Activated CD8-positive, alpha-beta memory T cell treated with anti-CD3 and anti-CD28 coated beads for 48 hours (primary cell): ENCODE measurements around the gene SUFU.
A peak's percentile ranks its signal among the peaks of the same experiment; 100 is the strongest.

ENCODE experiments used
- DNase-seq, 3 experiments: peaks; one replicate each; pipeline ENCODE4 v3.0.0-alpha.2; 2020; ENCODE audit warnings: low read depth in 2 of 3, low spot score in 2 of 3

The SUFU gene

GRCh38 chr10:102549549-102549948, 45.8 kb downstream of the SUFU start:
- no peak for DNase-seq

DNA sequence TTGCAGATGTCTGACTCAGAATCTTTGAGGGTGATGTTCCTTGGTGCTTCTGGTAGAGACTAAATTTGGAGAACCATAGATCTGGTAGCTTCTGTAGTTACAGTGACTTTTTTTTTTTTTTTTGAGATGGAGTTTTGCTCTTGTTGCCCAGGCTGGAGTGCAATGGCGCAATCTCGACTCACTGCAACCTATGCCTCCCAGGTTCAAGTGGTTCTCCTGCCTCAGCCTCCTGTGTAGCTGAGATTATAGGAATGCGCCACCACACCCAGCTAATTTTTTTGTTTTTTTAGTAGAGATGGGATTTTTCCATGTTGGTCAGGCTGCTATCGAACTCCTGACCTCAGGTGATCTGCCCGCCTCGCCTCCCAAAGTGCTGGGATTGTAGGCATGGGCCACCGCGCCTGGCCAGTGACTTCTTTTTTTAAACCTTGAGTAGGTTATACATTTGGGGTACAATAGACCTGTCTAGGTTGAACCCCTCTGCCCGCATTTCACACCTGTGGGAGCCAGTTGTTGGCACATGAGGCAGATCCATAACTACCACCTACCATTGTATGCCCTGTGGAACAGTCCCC, 47.0 kb downstream of the SUFU start:
- no peak for DNase-seq

GRCh38 chr10:102552533-102552932, 48.8 kb downstream of the SUFU start:
- DNase-seq, result no peak

DNA sequence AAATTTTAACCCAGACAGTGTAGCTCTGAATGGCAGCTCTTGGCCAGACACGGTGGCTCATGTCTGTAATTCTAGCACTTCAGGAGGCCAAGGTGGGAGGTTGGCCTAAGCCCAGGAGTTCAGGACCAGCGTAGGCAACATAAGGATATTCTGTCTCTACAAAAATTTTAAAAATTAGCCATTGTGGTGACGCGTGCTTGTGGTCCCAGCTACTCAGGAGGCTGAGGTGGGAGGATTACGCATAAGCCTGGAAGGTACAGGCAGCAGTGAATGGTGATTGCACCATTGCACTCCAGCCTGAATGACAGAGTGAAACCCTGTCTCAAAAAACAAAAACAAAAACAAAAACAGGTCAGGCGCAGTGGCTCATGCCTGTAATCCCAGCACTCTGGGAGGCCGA, 50.0 kb downstream of the SUFU start:
- no peak for DNase-seq

GRCh38 chr10:102554531-102554930, 50.8 kb downstream of the SUFU start:
- DNase-seq, result no peak

DNA sequence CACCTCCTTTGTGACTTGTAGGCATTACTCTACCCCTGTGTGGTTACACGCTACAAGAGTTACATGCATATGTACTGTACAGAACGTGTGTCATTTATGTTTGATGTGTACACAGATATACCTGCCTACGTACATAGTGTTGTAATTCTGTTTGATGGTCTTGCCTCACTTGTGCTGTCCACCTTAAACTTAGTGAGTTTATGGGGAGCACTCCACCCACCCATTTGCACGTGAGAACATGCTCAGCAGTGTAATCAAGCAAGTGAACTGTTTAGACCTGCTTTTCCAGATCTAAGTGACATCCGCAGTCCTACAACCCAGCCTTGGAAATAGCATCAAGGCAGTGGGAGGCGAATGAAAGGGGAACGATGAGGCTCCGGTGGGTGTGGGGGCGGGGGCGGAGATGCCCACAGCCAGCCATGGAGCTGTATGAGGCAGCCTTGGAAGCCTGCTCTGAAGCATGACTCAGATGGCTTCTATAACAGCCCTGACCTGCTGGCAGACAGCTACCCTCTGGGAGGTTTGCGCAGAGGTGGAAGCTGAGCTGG, 52.1 kb downstream of the SUFU start:
- DNase-seq, result no peak

- no peak for DNase-seq
Observed at GRCh38 chr10:102557569-102557968, 53.8 kb downstream of the SUFU start.

DNA sequence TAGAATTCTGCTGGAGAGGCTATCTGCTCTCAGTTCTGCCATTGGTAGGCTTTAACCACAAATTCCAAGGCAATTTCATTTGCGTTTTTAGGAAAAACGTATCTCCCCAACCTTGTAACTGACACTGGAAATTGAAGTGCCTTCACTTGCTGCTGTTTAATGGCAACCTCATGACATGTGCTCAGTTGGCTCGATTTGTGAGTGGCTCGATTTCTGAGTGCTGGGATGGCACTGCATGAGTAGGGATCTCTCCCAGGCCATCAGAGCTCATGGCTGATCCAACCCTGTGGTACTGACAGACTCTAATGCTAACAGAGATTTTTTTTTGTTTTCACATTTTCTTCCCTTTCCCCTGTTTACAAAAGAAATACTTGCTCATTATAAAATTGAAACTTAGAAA, 56.0 kb downstream of the SUFU start:
- no peak for DNase-seq

GRCh38 chr10:102564209-102564834, 60.5 kb downstream of the SUFU start:
- no peak for DNase-seq

- no peak for DNase-seq
Observed at GRCh38 chr10:102565793-102566192, 62.0 kb downstream of the SUFU start.

- DNase-seq, result no peak
Observed at GRCh38 chr10:102578782-102579181, 75.0 kb downstream of the SUFU start.

GRCh38 chr10:102579328-102579727, 75.6 kb downstream of the SUFU start:
- no peak for DNase-seq

- DNase-seq, result no peak
Observed at GRCh38 chr10:102580230-102580629, 76.5 kb downstream of the SUFU start.

- no peak for DNase-seq
Observed at GRCh38 chr10:102581401-102581800, 77.6 kb downstream of the SUFU start.

DNA sequence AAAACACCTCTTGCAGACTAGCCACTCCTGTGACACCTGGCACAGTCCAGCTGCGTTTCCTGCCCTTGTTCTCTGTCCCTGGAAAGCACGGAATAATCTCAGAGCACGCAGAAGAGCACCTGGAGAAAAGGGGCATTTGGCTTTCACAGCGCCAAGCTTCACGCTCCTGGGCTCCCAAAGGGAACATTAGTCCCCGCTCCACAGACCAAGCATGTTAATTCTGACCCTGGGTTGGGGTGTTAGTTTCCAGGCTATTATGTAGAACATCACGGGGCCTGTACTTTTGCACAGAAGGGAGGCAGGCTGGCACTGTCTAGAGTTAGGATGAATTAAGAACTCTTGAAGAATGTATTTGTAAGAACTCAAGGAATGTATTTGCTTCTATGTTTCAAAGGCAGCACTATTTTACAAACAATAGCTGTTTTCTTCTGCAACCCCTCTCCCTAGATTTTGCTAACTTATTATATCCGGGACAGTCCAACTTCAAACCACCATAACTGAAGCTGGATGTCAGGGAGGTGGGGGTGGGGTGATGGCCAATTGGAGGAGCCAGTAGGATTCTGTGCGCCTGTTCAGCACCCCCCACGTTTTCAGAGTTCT, 78.3 kb downstream of the SUFU start:
- DNase-seq, result no peak

DNA sequence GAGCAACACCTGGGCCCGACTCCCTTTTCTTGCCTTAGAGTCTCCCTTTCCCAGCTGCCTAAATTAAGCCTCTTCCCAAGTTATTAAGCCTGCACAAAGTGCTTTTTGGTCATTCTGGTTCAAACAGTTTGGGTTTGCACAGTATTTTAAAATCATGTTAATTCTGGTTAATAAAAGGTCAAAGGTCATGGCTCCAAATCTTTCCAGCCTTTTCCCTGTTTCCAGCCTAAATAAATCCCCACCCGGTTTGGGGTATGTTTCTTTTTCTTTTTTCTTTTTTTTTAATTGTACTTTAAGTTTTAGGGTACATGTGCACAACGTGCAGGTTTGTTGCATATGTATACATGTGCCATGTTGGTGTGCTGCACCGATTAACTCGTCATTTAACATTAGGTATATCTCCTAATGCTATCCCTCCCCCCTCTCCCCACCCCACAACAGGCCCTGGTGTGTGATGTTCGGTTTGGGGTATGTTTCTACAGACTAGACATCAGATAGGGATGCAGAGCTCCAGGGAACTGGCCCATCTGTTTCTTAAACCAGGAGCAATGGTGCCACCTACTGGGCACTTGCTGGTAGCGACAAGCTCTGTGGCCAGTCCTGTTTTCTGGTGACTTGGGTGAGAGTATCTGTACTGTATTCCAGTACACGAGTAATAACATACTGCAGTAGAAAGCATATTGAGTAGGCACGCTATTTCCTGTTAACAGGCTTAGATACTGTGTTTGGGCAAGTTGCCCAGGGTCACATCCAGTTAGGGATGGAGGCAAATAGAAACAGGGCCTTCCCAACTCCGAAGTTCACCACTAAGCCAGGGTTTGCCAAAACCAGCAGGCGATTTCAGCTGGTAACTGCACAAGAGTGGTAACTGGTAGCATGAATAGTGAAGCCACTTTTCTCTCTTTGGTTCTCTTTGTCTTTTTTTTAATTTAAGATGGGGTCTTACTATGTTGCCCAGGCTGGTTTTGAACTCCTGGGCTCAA, 80.0 kb downstream of the SUFU start:
- peak; percentile 38 to 57 (median 56) for DNase-seq

- DNase-seq, result no peak
Observed at GRCh38 chr10:102585026-102585425, 81.3 kb downstream of the SUFU start.

DNA sequence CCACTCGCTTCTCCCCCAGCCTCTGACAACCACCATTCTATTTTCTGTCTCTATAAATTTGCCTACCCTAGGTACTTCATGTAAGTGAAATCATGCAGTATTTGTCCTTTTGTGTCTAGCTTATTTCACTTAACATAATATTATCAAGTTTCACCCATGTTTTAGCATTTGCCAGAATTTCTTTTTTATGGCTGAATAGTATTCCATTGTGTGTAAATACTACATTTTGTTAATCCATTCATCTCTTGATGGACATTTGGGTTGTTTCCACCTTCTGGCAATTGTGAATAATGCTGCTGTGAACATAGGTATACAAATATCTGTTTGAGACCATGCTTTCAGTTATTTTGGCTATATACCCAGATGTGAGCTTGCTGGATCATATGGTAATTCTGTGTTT, 83.1 kb downstream of the SUFU start:
- DNase-seq, result no peak

DNA sequence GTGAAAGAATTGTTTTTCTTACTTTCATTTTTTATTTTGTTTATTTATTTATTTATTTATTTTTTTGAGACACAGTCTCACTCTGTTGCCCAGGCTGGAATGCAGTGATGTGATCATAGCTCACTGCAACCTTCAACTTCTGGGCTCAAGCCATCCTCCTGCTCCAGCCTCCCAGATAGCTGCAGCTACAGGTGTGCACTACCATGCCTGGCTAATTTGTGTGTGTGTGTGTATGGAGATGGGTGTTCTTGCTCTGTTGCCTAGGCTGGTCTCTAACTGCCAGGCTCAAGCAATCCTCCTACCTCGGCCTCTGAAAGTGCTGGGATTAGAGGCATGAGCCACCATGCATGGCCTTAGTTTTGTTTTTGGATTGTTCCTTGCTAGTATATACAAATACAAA, 85.1 kb downstream of the SUFU start:
- DNase-seq, result no peak

DNA sequence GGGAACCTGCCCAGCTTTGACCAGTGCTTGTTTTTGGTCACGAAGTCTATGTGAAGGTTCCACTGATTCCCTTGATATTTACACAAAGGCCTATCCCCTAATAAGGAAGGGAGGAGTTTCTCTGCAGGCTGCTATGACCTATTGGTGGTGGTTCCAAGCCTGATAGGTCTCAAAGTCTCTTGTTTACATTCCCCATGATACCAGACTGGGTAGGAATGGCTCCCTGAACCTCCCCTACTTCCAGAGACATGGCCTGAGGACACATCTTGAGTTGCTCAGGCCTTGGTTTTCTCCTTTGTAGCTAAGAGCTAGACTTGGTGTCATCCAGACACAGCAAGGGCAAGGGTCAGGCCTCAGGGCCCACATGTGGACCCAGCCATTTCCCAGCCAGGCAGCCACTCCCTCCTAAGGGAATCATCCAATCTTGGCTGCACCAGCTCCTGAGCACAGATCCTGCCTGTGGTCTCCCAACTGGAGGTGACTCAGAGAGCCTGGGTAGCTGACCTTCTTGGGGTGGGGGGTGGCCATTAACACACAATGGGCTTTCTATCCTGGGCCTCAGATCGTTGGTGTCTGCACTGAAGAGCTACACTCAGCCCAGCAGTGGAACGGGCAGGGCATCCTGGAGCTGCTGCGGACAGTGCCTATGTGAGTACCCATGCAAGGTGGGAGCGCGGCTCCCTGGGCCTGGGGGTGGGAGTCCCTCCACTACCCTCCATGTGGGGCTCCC, 89.5 kb downstream of the SUFU start:
- DNase-seq, result no peak

GRCh38 chr10:102593804-102594079, 90.0 kb downstream of the SUFU start:
- no peak for DNase-seq
